Activated CD4-positive, alpha-beta memory T cell treated with anti-CD3 and anti-CD28 coated beads for 36 hours (primary cell): ENCODE data around the gene IZUMO3. TPM values are rescaled to one million over a fixed set of nuclear protein-coding genes. Genes with fewer than 3 reads are reported as not detected.

ENCODE experiments used
- CTCF ChIA-PET: fragments of 350-600 bp; sonication (Branson Sonifier 250); formaldehyde crosslinking; loops from one replicate; lab custom pipeline; 2021; ENCODE audit warnings: antibody characterized with exemption, inconsistent platforms; lab: Charles Lee
- POLR2A ChIA-PET: fragments of 350-600 bp; sonication (Branson Sonifier 250); formaldehyde crosslinking; loops from one replicate; lab custom pipeline; 2021; ENCODE audit warnings: antibody characterized with exemption; lab: Charles Lee
- DNase-seq: peaks from one replicate; pipeline ENCODE4 v3.0.0-alpha.2; 2020
- H3K27ac Mint-ChIP-seq: one replicate; pipeline ENCODE4 v1.8.0; 2021; ENCODE audit warnings: mixed read lengths
- H3K27me3 Mint-ChIP-seq: one replicate; pipeline ENCODE4 v1.8.0; 2021; ENCODE audit warnings: mixed read lengths
- H3K36me3 Mint-ChIP-seq: one replicate; pipeline ENCODE4 v1.8.0; 2021; ENCODE audit warnings: mixed read lengths
- H3K4me1 Mint-ChIP-seq: one replicate; pipeline ENCODE4 v1.8.0; 2021; ENCODE audit warnings: low read depth, mixed read lengths
- H3K4me3 Mint-ChIP-seq: one replicate; pipeline ENCODE4 v1.8.0; 2021; ENCODE audit warnings: mild to moderate bottlenecking, mixed read lengths
- H3K9me3 Mint-ChIP-seq: one replicate; pipeline ENCODE4 v1.8.0; 2021; ENCODE audit warnings: mixed read lengths
- intact Hi-C: fragments of 100-400 bp; cut with micrococcal nuclease; formaldehyde crosslinking; loops from one replicate; pipeline ENCODE4 v1.15.1; 2023
- total RNA-seq, 2 experiments: library from RNA; stranded (reverse); gene quantifications; one replicate each; pipeline ENCODE4 v1.2.3, GENCODE V29; 2021

Gene IZUMO3
- total RNA-seq, 2 experiments from 2014 or later = not detected

DNA sequence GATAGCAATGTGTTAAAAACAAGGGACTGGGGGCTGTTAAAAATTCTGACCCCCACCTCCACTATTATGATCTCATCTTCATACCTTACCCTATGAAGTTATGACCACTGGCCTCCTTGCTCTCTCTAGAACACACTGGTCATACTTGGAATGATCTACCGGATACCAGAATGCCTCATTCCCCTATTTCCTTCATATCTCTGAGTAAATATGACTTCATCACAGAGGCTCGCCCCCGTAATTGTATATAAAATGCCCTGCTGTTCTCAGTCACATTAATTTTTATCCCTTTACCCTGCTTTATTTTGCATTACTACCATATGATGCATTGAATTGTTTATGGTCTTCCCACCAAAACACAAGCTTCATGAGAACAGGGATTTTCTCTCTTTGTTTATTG, 29.2 kb downstream of the IZUMO3 start:
- CTCF ChIA-PET = no interaction called here
- no peaks in the 10 kb centered on the region for H3K27me3 Mint-ChIP-seq
- DNase-seq = no peak
- no peaks in the 10 kb centered on the region for H3K36me3 Mint-ChIP-seq
- H3K4me1 Mint-ChIP-seq = no peaks in the 10 kb centered on the region
- POLR2A ChIA-PET = no interaction called here
- H3K27ac Mint-ChIP-seq = no peak overlapping the region
- no peak overlapping the region for H3K4me3 Mint-ChIP-seq
- intact Hi-C loops = no loop called here
- H3K9me3 Mint-ChIP-seq = peaks cover 15% of the 10 kb centered on the region

DNA sequence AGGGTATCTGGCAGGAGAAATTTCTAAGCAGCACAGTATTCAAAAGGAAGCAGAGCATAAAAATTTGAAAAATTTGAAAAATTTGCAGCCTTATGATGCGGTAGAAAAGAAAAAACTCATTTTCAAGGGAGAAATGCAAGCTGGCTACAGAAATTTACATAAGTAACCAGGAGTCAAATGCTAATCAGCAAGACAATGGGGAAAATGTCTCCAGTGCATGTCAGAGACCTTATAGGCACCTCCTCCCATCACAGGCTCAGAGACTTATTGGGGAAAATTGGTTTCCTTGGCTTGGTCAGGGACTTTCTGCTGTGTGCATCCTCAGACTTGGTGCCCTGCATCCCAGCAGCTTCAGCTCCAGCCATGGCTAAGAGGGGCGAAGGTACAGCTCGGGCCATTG, 35.8 kb downstream of the IZUMO3 start:
- intact Hi-C loops = no loop called here
- no peaks in the 10 kb centered on the region for H3K27me3 Mint-ChIP-seq

DNA sequence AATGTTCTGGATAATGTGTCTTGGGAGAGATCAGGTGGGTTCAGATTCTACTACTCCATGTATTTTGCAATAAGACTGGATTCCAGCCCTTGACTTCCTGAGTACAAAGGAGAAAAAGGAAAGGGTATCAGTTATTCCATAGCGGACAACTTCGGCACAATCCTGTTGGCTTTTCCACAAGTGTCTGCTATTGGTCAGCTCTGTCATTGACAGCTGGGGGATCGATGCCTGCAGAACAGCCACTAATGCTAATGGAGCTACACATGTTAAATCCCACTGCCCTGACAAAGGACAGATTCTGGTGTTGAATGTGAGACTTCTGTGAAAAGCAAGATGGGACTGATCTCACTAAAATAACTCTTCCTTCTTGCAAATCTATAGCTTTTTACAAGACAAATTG, 41.2 kb downstream of the IZUMO3 start:
- CTCF ChIA-PET = no interaction called here
- Mint-ChIP-seq H3K36me3 (no peaks in the 10 kb centered on the region), H3K4me3 (no peak overlapping the region), H3K9me3 (peaks cover 23% of the 10 kb centered on the region), H3K4me1 (no peaks in the 10 kb centered on the region), H3K27ac (no peak overlapping the region), H3K27me3 (no peaks in the 10 kb centered on the region)
- intact Hi-C loops = no loop called here
- POLR2A ChIA-PET = no interaction called here
- no peak for DNase-seq

More for the DNA sequence above, 35.8 kb downstream of the IZUMO3 start:
- H3K27ac Mint-ChIP-seq = no peak overlapping the region
- H3K4me3 Mint-ChIP-seq = no peak overlapping the region
- H3K36me3 Mint-ChIP-seq = no peaks in the 10 kb centered on the region
- H3K9me3 Mint-ChIP-seq = peaks cover 41% of the 10 kb centered on the region
- POLR2A ChIA-PET = no interaction called here
- DNase-seq = no peak
- CTCF ChIA-PET = no interaction called here
- no peaks in the 10 kb centered on the region for H3K4me1 Mint-ChIP-seq

DNA sequence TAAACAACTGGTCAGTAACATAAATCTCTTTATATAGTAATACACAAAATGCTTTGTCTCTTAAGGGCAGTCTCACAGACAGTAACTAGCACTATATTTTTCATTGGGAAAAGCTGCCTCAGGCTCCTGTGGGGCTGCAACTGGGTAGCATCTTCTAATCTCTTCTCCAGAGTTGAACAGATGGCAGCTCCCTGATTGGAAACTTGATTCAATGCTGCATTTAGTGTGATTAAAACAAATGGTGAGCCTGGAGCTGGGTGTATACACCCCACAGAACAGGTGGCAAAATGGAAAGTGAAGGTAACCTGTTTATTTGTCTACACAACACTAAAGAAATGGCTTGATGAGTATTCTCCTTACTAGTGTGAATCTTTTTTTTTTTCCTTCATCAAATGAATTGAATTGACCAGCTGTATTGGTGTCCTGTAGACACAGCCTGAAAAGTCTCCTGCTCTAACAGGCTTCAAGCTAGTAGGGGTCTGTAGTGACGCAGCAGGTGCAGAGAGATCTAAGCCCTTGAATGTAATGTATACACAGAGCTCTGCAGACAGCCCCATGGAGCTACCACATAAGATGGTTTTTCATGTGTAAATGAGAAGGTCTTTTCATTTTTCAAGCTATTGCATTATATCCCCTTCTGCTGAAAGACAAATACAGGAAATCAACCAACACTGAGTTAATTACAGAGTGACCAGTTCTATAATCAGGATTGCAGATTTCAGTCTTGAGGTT, 43.3 kb downstream of the IZUMO3 start:
- Mint-ChIP-seq H3K36me3 (no peaks in the 10 kb centered on the region), H3K27me3 (no peaks in the 10 kb centered on the region), H3K9me3 (peaks cover 19% of the 10 kb centered on the region), H3K4me1 (no peaks in the 10 kb centered on the region), H3K4me3 (no peak overlapping the region), H3K27ac (no peak overlapping the region)
- CTCF ChIA-PET = no interaction called here
- POLR2A ChIA-PET = no interaction called here
- no peak for DNase-seq
- intact Hi-C loops = no loop called here

DNA sequence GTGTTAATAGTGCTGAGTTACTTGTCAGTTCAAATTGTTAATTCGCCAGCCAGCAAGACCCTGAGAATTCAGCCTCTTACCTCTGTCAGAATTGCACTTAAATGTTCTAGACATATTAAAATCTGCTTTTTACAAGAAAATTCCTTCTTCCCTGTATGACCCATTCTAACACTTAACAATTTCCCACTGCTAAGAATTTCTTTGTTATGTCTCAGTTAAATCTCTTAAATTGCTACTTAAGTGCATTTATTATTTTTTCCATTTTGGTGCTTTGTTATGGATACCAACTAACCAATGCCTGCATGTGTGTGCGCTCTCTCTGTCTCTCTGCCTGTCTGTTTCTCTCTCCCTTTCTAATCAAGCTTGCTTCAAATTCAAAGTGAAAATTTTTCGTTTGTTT, 44.9 kb downstream of the IZUMO3 start:
- intact Hi-C loops = no loop called here
- Mint-ChIP-seq H3K9me3 (peaks cover 19% of the 10 kb centered on the region), H3K4me1 (no peaks in the 10 kb centered on the region), H3K27me3 (no peaks in the 10 kb centered on the region), H3K4me3 (no peak overlapping the region), H3K36me3 (no peaks in the 10 kb centered on the region), H3K27ac (no peak overlapping the region)
- DNase-seq = no peak
- POLR2A ChIA-PET = no interaction called here
- CTCF ChIA-PET = no interaction called here

DNA sequence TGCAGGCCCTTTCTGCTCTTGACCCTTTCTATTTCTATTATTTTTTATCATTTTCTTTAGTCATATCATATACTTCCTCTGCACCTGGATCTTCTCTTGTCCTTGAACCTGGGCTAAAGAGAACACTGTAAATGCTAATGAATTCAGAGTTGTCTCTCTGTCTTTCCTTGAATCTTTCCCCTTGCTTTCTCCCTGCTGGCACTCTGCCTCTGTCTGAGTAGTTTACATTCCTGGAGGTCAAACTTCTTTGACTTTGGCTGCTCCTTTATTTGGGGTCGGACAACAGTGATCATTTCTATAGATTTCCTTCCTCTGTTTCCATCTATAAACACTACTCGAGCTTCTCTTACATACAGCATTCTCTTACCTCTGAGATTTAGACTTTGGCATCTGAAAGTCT, 47.1 kb downstream of the IZUMO3 start:
- intact Hi-C loops = no loop called here
- Mint-ChIP-seq H3K9me3 (peaks cover 25% of the 10 kb centered on the region), H3K27me3 (no peaks in the 10 kb centered on the region), H3K4me3 (no peak overlapping the region), H3K4me1 (no peaks in the 10 kb centered on the region), H3K36me3 (no peaks in the 10 kb centered on the region), H3K27ac (no peak overlapping the region)
- POLR2A ChIA-PET = no interaction called here
- no peak for DNase-seq
- CTCF ChIA-PET = no interaction called here

DNA sequence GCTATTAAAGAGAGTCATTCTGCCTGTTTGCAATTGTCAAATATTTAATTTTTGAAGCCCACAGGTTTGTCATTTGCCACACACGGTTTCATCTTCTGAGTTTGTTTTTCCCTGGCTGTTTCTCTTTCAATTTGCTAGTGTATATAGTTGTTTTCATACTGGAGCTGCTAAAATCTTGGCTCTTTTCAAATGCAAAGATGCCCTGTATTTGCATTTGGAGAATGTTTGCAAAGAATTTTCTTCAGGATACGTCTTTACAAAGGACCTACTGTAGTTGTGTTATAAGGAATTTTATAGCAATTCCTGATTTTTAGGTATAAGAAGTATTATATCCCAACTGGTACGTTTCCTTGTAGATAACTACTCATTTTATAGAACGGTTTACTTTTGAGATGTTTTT, 48.0 kb downstream of the IZUMO3 start:
- H3K36me3 Mint-ChIP-seq = no peaks in the 10 kb centered on the region
- intact Hi-C loops = no loop called here
- POLR2A ChIA-PET = no interaction called here
- H3K4me3 Mint-ChIP-seq = no peak overlapping the region
- H3K27ac Mint-ChIP-seq = no peak overlapping the region
- H3K27me3 Mint-ChIP-seq = no peaks in the 10 kb centered on the region
- H3K9me3 Mint-ChIP-seq = peaks cover 26% of the 10 kb centered on the region
- CTCF ChIA-PET = no interaction called here
- no peak for DNase-seq
- no peaks in the 10 kb centered on the region for H3K4me1 Mint-ChIP-seq
